AG09309 (cell line): ENCODE measurements around the gene KLHL40.

Experiments used
- DNase-seq: peaks from one replicate; pipeline ENCODE4 v3.0.0-alpha.2; 2010; ENCODE audit warnings: low read depth
- H3K4me3 ChIP-seq: 2 replicates; pipeline ENCODE4 v1.5.1; 2011; ENCODE audit warnings: mild to moderate bottlenecking, low read depth, low read length, moderate library complexity; ENCODE audit not compliant: control insufficient read depth
- CTCF ChIP-seq: IDR thresholded peaks from 2 replicates; pipeline ENCODE4 v1.5.1; 2011; ENCODE audit warnings: mild to moderate bottlenecking, low read depth, low read length, inconsistent platforms; ENCODE audit not compliant: insufficient read depth, control insufficient read depth; ENCODE audit errors: missing control alignments

Gene KLHL40

GRCh38 chr3:42732196-42732828, 47.0 kb downstream of the KLHL40 start:
- no peak for TF ChIP-seq CTCF
- no peak overlapping the region for H3K4me3 ChIP-seq
- DNase-seq = no peak

GRCh38 chr3:42732829-42733459, 47.6 kb downstream of the KLHL40 start:
- no peak overlapping the region for H3K4me3 ChIP-seq
- TF ChIP-seq CTCF = no peak
- DNase-seq = no peak

GRCh38 chr3:42733501-42734262, 48.3 kb downstream of the KLHL40 start:
- H3K4me3 ChIP-seq = no peak overlapping the region
- TF ChIP-seq CTCF = no peak
- DNase-seq = no peak

- no peak for TF ChIP-seq CTCF
- H3K4me3 ChIP-seq = no peak overlapping the region
- no peak for DNase-seq
These were observed 49.0 kb downstream of the KLHL40 start for GRCh38 chr3:42734263-42734860.

GRCh38 chr3:42735019-42735418, 49.7 kb downstream of the KLHL40 start:
- TF ChIP-seq CTCF = no peak
- no peak for DNase-seq
- no peak overlapping the region for H3K4me3 ChIP-seq

GRCh38 chr3:42735615-42736014, 50.3 kb downstream of the KLHL40 start:
- no peak for TF ChIP-seq CTCF
- DNase-seq = no peak

More at GRCh38 chr3:42735615-42736014, 50.3 kb downstream of the KLHL40 start:
- H3K4me3 ChIP-seq = no peak overlapping the region
